Uterus (tissue), 2 donors: ENCODE measurements around the gene MAVS.

Experiments used
- POLR2A ChIP-seq, 2 donors: fragments of 450-650 bp; IDR thresholded peaks; one replicate each; pipeline ENCODE4 v1.6.1; 2016; ENCODE audit warnings: antibody characterized with exemption in 2 of 2, mild to moderate bottlenecking in 1 of 2, moderate library complexity in 1 of 2
- TF ChIP-seq, protein P1 (sequence below), 4 experiments: fragments of 200-600 bp in 2 of 4; fragments of 450-650 bp in 2 of 4; sonication (generic) in 2 of 4; IDR thresholded peaks; one replicate each; pipeline ENCODE4 v1.5.1; 2016 to 2019; ENCODE audit warnings: antibody characterized with exemption in 4 of 4, mild to moderate bottlenecking in 2 of 4, moderate library complexity in 1 of 4

DNA sequence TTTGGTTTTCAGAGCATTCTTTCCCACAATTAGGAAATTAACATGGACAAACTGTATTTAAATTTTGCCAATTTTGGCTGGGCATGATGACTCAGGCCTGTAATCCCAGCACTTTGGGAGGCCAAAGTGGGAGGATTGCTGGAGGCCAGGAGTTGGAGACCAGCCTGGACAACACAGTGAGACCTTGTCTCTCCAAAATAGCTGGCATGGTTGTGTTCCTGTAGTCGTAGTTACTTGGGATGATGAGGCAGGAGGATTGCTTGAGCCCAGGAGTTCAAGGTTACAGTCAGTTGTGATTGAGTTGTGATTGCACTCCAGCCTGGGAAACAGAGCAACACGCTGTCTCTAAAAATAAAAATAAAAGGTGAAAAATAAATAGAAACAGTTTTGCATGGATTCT, 57.6 kb downstream of the MAVS start:
- TF ChIP-seq, protein P1, sequence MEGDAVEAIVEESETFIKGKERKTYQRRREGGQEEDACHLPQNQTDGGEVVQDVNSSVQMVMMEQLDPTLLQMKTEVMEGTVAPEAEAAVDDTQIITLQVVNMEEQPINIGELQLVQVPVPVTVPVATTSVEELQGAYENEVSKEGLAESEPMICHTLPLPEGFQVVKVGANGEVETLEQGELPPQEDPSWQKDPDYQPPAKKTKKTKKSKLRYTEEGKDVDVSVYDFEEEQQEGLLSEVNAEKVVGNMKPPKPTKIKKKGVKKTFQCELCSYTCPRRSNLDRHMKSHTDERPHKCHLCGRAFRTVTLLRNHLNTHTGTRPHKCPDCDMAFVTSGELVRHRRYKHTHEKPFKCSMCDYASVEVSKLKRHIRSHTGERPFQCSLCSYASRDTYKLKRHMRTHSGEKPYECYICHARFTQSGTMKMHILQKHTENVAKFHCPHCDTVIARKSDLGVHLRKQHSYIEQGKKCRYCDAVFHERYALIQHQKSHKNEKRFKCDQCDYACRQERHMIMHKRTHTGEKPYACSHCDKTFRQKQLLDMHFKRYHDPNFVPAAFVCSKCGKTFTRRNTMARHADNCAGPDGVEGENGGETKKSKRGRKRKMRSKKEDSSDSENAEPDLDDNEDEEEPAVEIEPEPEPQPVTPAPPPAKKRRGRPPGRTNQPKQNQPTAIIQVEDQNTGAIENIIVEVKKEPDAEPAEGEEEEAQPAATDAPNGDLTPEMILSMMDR (IDR thresholded peaks at IDR 0.05), result no peak
- no peak for TF ChIP-seq POLR2A (IDR thresholded peaks at IDR 0.05)
